Activated T-cell treated with anti-CD3 and anti-CD28 coated beads, Interleukin-2, amount 50 U/mL, for 72 hours (primary cell): ENCODE measurements around the gene STARD3. TPM values are rescaled to one million over a fixed set of nuclear protein-coding genes. Genes with fewer than 3 reads are reported as not detected.
A peak's percentile ranks its signal among the peaks of the same experiment; 100 is the strongest.

Source experiments
- ATAC-seq, 2 donors: fragments of 150-1000 bp; cut with Tn5 transposase; replicated peaks in 1 of 2; 2 replicates each; pipeline ENCODE4 v1.10.0; 2021; ENCODE audit warnings: moderate library complexity in 2 of 2, mild to moderate bottlenecking in 1 of 2
- DNase-seq, 2 donors: peaks; one replicate each; pipeline ENCODE4 v3.0.0; 2021 to 2022; ENCODE audit warnings: mixed read lengths in 1 of 2
- H3K27ac Mint-ChIP-seq: one replicate; pipeline ENCODE4 v1.8.0; 2022; ENCODE audit warnings: mild to moderate bottlenecking, moderate library complexity, mixed read lengths
- H3K27me3 Mint-ChIP-seq: one replicate; pipeline ENCODE4 v1.8.0; 2022; ENCODE audit warnings: low read depth, mixed read lengths
- H3K36me3 Mint-ChIP-seq, 2 donors: one replicate each; pipeline ENCODE4 v1.8.0; 2022; ENCODE audit warnings: mixed read lengths in 2 of 2, mild to moderate bottlenecking in 1 of 2; ENCODE audit not compliant: insufficient read depth in 2 of 2
- H3K4me1 Mint-ChIP-seq: one replicate; pipeline ENCODE4 v1.8.0; 2022; ENCODE audit warnings: low read depth, mixed read lengths
- H3K4me3 Mint-ChIP-seq, 2 donors: one replicate each; pipeline ENCODE4 v1.8.0; 2022; ENCODE audit warnings: mild to moderate bottlenecking in 2 of 2, mixed read lengths in 2 of 2, moderate library complexity in 2 of 2
- H3K9me3 Mint-ChIP-seq, 2 donors: one replicate each; pipeline ENCODE4 v1.8.0; 2022; ENCODE audit warnings: mixed read lengths in 2 of 2
- total RNA-seq, 2 donors: library from RNA; stranded (reverse); gene quantifications; one replicate each; pipeline ENCODE4 v1.2.3, GENCODE V29; 2022

STARD3 gene
- total RNA-seq, 2 donors from 2014 or later: 63.5 to 65.1 TPM

DNA sequence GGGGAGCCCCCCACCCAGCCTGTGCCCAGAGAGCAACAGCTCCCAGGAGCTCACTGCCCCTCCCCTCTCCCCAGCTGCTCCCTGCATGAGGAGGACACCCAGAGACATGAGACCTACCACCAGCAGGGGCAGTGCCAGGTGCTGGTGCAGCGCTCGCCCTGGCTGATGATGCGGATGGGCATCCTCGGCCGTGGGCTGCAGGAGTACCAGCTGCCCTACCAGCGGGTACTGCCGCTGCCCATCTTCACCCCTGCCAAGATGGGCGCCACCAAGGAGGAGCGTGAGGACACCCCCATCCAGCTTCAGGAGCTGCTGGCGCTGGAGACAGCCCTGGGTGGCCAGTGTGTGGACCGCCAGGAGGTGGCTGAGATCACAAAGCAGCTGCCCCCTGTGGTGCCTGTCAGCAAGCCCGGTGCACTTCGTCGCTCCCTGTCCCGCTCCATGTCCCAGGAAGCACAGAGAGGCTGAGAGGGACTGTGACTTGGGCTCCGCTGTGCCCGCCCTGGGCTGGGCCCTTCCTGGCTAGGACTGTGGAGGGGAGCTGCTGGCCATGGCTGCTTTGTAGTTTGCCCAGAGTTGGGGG is 28.8 kb downstream of the STARD3 start:
- no peak overlapping the region for H3K27ac Mint-ChIP-seq
- no peaks in the 10 kb centered on the region for H3K9me3 Mint-ChIP-seq
- ATAC-seq: no peak
- peaks cover 5% of the 10 kb centered on the region for H3K4me1 Mint-ChIP-seq
- no peaks in the 10 kb centered on the region for H3K36me3 Mint-ChIP-seq
- H3K27me3 Mint-ChIP-seq: peaks cover 19% of the 10 kb centered on the region
- no peak for DNase-seq
- no peak overlapping the region for H3K4me3 Mint-ChIP-seq

DNA sequence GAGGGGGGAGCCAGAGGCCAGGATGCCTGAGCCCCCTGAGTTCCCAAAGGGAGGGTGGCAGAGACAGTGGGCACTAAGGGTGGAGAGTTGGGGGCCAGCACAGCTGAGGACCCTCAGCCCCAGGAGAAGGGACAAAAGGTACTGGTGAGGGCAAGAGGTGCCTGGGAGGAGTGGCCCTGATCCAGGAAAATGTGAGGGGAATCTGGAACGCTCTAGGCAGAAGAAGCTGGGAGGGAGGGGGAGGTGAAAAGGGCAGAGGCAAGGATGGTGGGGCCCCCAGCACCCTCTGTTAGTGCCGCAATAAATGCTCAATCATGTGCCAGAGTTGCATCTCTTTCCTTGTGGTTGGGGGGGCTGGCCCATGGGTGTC is 29.3 kb downstream of the STARD3 start:
- peaks cover 19% of the 10 kb centered on the region for H3K27me3 Mint-ChIP-seq
- ATAC-seq (no peak), DNase-seq (no peak)
- H3K9me3 Mint-ChIP-seq: no peaks in the 10 kb centered on the region
- H3K36me3 Mint-ChIP-seq: no peaks in the 10 kb centered on the region
- peaks cover 5% of the 10 kb centered on the region for H3K4me1 Mint-ChIP-seq
- H3K27ac Mint-ChIP-seq: no peak overlapping the region
- H3K4me3 Mint-ChIP-seq: no peak overlapping the region

DNA sequence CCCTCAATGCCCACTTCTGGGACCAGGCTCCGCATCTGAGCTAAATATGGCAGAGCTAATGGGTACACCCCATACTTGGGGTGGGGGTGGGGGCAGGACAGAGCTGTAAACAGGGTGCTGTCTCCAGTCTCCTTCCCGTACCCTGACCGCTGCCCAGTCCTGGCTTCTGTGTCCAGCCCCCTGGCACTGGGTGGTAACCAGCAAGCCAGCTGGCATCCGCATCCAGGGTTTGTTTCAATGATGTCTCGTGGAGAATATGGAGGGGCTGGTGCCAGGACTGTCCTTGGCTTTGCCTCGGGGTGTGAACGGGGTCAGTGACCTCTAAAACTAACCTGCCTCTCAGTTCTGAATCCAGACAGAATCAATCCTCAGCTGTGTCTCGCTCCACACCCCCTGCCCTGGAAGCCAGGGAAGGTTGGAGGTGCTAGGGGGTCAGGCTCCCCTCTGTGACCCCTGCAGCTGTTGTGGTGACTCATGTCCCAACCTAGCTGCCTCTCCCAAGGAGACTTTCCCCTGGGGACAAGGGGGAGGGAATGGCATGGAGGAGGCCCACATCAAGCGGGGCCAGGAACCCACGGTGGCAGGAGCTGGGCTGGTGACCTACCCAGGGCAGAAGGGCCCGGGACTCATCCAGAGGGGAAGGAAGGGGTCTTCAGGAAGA is 29.8 kb downstream of the STARD3 start:
- peak overlapping the region; percentile 51 to 57 for H3K4me3 Mint-ChIP-seq
- no peak for DNase-seq

DNA sequence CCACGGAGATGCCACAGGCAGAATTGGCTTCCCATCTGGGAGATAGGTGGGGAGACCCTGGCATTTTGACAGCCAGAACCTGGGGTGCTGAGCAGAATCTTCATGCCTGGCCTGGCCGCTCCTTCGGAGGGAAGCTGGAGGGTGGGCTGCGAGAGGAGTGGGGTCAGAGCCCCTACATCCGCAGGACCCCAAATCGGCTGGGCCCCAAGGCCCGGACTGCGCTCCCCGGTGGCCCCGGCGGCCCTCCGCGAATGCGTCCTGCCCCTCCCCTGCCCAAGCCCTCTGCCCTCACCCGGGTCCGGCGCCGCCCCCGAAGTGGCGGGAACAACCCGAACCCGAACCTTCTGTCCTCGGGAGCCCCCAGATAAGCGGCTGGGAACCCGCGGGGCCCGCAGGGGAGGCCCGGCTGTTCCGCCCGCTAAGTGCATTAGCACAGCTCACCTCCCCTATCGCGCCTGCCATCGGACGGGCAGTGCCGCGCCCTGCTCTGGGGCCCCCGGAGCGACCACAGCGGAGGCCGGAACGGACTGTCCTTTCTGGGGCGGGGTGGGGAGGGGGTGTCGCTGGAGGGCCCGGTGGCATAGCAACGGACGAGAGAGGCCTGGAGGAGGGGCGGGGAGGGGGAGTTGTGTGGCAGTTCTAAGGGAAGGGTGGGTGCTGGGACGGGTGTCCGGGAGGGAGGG is 30.5 kb downstream of the STARD3 start:
- no peak for ATAC-seq
- Mint-ChIP-seq H3K4me3 (peak overlapping the region; percentile 64 to 77), H3K27me3 (peaks cover 19% of the 10 kb centered on the region), H3K4me1 (peaks cover 5% of the 10 kb centered on the region), H3K36me3 (no peaks in the 10 kb centered on the region), H3K27ac (no peak overlapping the region), H3K9me3 (no peaks in the 10 kb centered on the region)
- peak in 1 of 2 donors; percentile 30 for DNase-seq

More for the DNA sequence above, 29.8 kb downstream of the STARD3 start:
- Mint-ChIP-seq H3K9me3 (no peaks in the 10 kb centered on the region), H3K27ac (no peak overlapping the region), H3K36me3 (no peaks in the 10 kb centered on the region), H3K27me3 (peaks cover 19% of the 10 kb centered on the region), H3K4me1 (peaks cover 5% of the 10 kb centered on the region)
- no peak for ATAC-seq

DNA sequence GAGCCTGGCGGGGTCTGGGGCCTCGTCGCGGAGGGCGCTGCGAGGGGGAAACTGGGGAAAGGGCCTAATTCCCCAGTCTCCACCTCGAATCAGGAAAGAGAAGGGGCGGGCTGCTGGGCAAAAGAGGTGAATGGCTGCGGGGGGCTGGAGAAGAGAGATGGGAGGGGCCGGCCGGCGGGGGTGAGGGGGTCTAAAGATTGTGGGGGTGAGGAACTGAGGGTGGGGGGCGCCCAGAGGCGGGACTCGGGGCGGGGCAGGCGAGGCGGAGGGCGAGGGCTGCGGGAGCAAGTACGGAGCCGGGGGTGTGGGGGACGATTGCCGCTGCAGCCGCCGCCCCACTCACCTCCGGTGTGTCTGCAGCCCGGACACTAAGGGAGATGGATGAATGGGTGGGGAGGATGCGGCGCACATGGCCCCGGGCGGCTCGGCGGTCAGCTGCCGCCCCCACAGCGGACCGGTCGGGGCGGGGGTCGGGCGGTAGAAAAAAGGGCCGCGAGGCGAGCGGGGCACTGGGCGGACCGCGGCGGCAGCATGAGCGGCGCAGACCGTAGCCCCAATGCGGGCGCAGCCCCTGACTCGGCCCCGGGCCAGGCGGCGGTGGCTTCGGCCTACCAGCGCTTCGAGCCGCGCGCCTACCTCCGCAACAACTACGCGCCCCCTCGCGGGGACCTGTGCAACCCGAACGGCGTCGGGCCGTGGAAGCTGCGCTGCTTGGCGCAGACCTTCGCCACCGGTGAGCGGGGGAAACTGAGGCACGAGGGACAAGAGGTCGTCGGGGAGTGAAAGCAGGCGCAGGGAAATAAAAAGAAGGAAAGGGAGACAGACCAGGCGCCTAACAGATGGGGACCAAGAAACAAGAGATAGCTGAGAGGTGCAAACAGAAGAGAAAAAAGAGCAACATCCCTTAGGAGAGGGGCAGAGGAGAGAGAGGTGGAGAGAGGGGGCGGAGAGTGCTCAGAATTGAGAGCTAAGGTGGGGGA is 31.3 kb downstream of the STARD3 start, which contains the start of gene PNMT:
TSS of gene PNMT (plus strand) at position 509 of the 980 bp plus-strand sequence. CDS start at position 532, 23 bp downstream.
- Mint-ChIP-seq H3K4me3 (peak within 1 kb of the TSS; percentile 64 to 77), H3K9me3 (no peaks in the 10 kb centered on the region), H3K27ac (peak within 1 kb of the TSS; percentile 62), H3K4me1 (peaks cover 5% of the 10 kb centered on the region), H3K27me3 (peaks cover 19% of the 10 kb centered on the region), H3K36me3 (no peaks in the 10 kb centered on the region)
- peak; percentile 79 to 82 for ATAC-seq
- peak; percentile 83 to 85 for DNase-seq

DNA sequence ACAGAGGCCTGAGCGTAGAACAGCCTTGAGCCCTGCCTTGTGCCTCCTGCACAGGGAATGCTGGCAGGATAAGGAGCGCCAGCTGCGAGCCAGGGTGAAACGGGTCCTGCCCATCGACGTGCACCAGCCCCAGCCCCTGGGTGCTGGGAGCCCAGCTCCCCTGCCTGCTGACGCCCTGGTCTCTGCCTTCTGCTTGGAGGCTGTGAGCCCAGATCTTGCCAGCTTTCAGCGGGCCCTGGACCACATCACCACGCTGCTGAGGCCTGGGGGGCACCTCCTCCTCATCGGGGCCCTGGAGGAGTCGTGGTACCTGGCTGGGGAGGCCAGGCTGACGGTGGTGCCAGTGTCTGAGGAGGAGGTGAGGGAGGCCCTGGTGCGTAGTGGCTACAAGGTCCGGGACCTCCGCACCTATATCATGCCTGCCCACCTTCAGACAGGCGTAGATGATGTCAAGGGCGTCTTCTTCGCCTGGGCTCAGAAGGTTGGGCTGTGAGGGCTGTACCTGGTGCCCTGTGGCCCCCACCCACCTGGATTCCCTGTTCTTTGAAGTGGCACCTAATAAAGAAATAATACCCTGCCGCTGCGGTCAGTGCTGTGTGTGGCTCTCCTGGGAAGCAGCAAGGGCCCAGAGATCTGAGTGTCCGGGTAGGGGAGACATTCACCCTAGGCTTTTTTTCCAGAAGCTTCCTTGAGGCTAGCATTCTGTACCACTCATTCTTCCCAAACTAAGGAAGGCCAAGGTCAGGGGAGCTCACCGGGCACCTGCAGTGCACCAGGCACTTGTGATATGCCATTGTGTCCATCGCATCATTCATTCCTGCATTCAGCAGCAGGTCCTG is 33.2 kb downstream of the STARD3 start:
- H3K27me3 Mint-ChIP-seq: peaks cover 19% of the 10 kb centered on the region
- no peak overlapping the region for H3K4me3 Mint-ChIP-seq
- H3K27ac Mint-ChIP-seq: no peak overlapping the region
- H3K4me1 Mint-ChIP-seq: peaks cover 5% of the 10 kb centered on the region
- no peak for ATAC-seq
- H3K9me3 Mint-ChIP-seq: no peaks in the 10 kb centered on the region
- H3K36me3 Mint-ChIP-seq: no peaks in the 10 kb centered on the region
- no peak for DNase-seq

DNA sequence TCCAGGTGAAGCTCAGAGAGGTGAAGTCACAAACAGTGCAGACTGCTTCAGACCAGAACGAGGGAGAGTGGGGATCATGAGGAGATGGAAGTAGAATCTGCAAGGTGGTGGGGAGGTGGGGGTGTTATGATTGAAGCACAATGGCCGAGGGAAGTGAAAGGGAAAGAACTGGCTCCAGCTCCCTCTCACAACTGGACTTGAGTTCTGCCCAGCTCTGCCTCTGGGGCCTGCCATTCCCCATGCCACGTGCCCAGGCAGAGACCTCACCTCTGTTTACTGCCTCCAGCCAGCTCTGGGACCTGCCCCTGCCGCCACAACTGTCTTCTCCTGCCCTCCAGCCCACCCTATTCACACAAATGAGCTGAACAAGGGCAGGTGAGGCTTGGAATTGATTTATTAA is 33.8 kb downstream of the STARD3 start:
- no peak for DNase-seq
- H3K4me1 Mint-ChIP-seq: peaks cover 5% of the 10 kb centered on the region
- no peaks in the 10 kb centered on the region for H3K9me3 Mint-ChIP-seq
- no peaks in the 10 kb centered on the region for H3K36me3 Mint-ChIP-seq
- H3K27ac Mint-ChIP-seq: no peak overlapping the region
- H3K27me3 Mint-ChIP-seq: peaks cover 19% of the 10 kb centered on the region
- no peak for ATAC-seq
- no peak overlapping the region for H3K4me3 Mint-ChIP-seq

DNA sequence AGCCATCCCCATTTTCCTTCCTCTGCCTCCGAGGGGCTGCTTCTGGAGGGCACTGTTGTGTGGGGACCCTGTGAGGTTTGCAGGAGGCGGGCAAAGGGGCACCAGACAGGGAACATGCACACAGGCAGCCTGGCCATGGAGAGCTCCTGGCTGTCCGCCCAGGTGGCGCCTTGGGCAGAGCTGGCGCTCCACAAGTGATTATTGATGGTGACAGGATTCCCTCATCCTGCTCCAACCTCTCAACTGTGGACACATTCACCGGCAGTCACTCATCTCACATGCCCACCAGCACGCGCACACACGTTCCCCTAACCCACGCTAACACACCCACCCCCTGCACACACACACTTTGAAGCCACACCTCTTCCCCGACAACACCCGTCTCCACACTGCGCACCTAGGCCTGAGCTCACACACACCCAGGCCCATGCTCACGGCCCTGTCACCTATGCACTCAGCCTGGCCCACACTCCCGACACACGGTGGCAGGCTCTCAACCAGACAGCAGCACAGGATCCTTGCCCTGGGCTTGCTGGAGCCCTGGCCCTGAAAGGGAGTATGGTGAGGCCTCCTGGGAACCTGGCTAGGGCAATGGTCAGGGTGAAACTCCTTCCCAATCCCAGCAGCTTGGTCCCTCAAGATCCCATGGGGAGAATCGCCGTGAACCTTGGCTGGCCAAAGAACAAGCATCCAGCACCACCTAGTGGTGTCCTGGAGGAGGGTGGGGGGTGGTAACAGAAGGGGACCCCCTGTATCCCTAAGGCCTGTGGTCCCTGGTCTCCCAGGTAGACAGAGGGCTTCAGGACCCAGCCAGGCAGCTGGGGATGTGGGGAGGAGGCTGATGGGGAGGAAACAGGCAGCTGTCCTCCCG is 34.9 kb downstream of the STARD3 start:
- Mint-ChIP-seq H3K36me3 (no peaks in the 10 kb centered on the region), H3K4me3 (peak overlapping the region in 1 of 2 donors; percentile 24), H3K27me3 (peaks cover 16% of the 10 kb centered on the region), H3K9me3 (no peaks in the 10 kb centered on the region), H3K4me1 (peaks cover 16% of the 10 kb centered on the region), H3K27ac (no peak overlapping the region)
- ATAC-seq (peak in 1 of 2 donors; percentile 32), DNase-seq (peak in 1 of 2 donors; percentile 20)

DNA sequence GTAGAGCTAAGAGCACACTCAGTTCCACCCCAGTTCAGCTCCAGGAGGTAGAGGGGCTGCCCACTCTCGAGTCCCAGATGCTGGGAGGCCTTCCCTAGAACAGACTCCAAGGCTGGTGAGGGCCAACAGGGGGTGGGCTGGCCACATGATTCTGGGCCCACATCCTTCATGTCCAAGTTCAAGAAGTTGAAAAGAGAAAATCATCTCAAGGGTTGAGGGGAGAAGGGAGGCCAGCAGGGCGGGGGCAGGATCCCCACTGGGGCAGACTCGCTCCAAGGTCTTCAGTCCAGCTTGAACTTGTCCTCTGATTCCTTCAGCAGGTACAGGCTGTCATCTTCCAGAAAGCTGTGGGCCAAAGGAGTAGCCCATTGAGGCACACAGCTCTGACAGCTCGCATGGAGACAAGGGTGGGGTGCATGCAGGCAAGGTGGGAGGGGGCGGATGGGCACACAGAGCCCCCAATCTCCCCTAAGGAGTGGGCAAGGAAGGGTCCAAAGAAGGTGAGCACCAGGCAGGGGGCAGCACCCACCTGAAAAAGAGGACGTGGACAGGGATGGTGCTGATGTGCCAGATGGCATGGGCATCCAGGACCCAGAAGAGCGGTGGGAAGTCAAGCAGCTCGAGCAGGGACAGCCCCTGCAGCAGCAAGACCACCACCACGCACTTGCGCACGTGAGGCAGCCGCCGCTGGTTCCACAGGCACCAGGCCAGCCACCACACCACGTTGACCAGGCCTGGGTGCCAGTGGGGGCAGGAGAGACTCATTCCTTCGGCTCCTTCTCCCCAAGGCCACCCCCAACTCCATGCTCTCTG is 35.8 kb downstream of the STARD3 start:
- no peak overlapping the region for H3K27ac Mint-ChIP-seq
- peaks cover 23% of the 10 kb centered on the region for H3K4me1 Mint-ChIP-seq
- peaks cover 14% of the 10 kb centered on the region for H3K27me3 Mint-ChIP-seq
- no peaks in the 10 kb centered on the region for H3K9me3 Mint-ChIP-seq
- no peaks in the 10 kb centered on the region for H3K36me3 Mint-ChIP-seq
- no peak for ATAC-seq
- H3K4me3 Mint-ChIP-seq: no peak overlapping the region
- no peak for DNase-seq

DNA sequence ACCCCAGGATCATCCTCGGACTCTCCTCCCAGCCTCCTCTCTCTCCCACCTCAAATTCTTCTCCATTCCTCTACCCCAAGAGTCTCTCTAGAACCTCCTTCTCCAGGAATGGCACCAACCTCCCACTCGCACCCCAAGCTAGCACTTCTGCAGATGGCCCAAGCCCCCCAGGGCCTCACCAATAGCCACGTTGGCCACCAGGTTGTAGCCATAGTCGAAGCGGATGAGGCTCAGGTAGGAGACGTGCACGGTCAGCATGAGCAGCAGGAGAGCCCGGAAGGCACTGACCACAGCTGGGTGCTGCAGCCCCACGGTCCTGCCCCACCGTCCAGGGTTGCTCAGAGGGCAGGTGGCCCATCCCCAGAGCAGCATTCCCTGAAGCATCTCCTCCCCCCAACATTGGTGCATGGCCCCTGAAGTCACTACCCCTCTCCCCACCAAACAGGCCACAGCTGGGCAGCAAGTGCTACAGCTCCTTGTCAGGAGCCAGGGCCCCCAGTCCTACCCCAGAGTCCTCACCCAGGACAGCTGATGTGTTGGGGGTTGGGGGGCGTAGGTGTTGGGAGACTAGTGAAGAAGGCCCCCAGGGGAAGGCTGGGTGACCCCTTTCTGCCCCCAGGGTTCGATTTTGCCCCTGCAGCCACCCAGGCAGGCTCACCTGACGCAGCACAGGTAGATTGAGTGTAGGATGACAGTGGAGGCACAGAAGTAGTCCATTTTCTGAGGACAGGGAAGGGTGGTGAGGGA is 36.6 kb downstream of the STARD3 start:
- H3K4me1 Mint-ChIP-seq: peaks cover 29% of the 10 kb centered on the region
- peaks cover 11% of the 10 kb centered on the region for H3K27me3 Mint-ChIP-seq
- ATAC-seq (no peak), DNase-seq (no peak)
- H3K27ac Mint-ChIP-seq: no peak overlapping the region
- no peak overlapping the region for H3K4me3 Mint-ChIP-seq
- no peaks in the 10 kb centered on the region for H3K36me3 Mint-ChIP-seq
- H3K9me3 Mint-ChIP-seq: no peaks in the 10 kb centered on the region
